DMS53 treated with DMSO at 0.1 percent for 48 hours (cell line): ENCODE measurements around the gene PNPLA4.
A peak's percentile ranks its signal among the peaks of the same experiment; 100 is the strongest.

Source experiments
- DNase-seq: peaks from one replicate; lab custom pipeline; 2025; ENCODE audit not compliant: unreplicated experiment; lab: John Stamatoyannopoulos, UW

PNPLA4 gene

GRCh38 chrX:7927259-7928167, at the start of gene PNPLA4:
TSS of gene PNPLA4 (minus strand) at chrX:7927413. CDS start at chrX:7926119, 1,294 bp downstream.
- DNase-seq = peak; percentile 57

- no peak for DNase-seq
Observed at GRCh38 chrX:7972586-7972985, 45.4 kb upstream of the PNPLA4 start.

GRCh38 chrX:7970428-7970827, 43.2 kb upstream of the PNPLA4 start:
- no peak for DNase-seq

DNA sequence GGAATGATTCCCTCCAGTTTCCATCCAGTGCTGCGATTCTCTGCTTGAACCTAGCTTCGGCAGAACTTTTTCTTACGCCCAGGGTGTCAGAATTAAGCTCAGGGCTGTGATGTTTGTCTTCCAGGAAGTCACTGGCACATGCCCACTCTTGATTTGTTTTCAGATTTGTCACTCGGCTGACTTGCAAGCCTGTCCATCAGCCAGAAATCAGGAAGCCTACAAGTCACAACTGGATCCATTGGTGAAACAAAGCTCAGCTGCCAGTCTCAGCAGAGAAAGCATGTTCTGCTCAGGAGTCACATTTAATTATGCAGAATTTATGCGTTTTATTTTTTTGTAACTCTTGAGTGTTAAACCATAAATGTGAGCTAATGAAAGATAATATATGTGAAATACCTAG, 38.2 kb upstream of the PNPLA4 start:
- DNase-seq = no peak

- no peak for DNase-seq
Observed at GRCh38 chrX:7960246-7960645, 33.0 kb upstream of the PNPLA4 start.

- DNase-seq = no peak
Observed at GRCh38 chrX:7953446-7953845, 26.2 kb upstream of the PNPLA4 start.

- DNase-seq = no peak
Observed at GRCh38 chrX:7950865-7951264, 23.7 kb upstream of the PNPLA4 start.

GRCh38 chrX:7948483-7948882, 21.3 kb upstream of the PNPLA4 start:
- DNase-seq = no peak

DNA sequence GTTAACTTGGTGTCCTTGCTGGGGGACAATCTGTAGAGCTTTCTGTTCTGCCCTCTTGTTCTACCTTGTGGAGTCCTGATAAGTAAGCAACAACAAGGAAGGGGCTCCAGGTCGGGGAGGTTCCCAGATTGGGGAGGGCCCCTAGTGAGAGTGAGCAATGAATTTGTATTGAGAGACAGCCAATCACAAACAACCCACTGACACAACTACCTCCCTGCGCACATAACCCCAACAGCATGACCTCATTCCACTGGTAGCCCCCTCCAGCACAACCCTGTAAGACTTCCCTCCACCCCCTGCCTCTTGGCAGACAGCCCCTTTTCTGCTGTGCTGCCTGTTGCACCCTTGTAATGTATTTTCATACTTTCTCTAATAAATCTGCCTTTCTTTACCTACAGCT, 19.7 kb upstream of the PNPLA4 start:
- no peak for DNase-seq

DNA sequence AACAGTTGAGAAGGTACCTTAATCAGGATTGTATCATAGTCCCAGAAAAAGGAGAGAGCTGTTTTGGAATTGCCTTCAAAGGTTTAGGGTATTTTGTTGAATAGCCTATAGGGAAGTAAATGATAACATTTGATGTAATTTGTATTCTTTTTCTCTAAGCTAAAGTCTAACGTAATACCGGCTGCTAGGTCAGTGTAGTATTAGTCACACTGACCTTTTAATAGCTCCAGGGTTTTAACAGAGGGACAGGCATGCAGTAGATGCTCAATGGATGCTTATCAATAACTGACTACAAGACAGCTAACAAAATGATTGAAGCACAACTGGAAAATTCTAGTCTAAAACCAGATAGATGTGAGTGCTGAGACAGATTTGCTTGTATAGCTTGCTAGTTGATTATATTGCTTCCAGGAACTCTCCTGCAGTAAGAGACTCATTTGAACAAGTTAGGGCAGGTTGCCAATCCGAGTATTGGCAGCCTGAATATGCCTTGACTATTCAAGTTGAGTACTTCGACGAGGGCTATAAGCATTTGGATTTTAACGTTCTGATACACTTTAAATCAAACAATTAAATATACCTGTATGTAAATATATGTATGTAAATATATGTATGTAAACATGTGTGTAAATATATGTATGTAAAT, 16.5 kb upstream of the PNPLA4 start:
- DNase-seq = no peak

- DNase-seq = no peak
Observed at GRCh38 chrX:7941390-7942042, 14.3 kb upstream of the PNPLA4 start.

DNA sequence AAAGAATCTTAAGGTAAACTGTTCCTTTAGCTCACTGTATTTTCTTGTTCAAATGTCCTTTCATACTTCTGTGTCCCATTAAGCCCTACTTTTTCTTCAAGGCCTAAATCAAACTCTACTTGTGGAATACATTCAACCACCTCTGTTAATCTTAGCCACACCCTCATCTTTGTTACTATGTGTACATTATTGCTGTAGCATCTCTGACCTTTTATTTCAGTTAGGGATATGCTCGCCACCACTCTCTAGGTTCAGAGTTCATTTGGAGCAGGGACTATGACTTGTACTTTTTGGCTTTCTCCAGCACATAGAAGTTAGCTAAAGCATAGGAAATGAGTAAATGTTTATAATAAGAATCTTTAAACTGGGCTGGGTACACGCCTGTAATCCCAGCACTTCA, 6.8 kb upstream of the PNPLA4 start:
- no peak for DNase-seq

- no peak for DNase-seq
Observed at GRCh38 chrX:7926914-7927258, 327 bp downstream of the PNPLA4 start.

DNA sequence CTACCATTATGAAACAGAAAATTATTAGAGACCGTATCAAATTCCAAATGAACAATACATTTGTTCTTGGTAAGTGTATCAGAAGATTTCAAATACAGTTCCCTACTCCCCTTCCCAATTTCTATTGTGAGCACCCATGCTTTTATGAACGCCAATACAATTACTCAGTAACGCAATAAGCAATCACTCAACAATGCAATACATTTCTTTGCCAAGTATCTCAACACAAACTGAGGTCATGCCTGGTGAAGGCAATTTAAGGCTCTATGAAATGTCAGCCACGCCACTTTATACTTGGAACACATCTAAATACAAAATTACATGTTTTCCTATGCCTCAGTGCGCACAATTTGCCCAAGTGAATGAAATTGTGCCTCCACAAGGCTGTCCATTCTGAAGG, 712 bp downstream of the PNPLA4 start:
- no peak for DNase-seq

- DNase-seq = peak; percentile 5
Observed at GRCh38 chrX:7925867-7926472, 1.2 kb downstream of the PNPLA4 start.

GRCh38 chrX:7921750-7922149, 5.5 kb downstream of the PNPLA4 start:
- DNase-seq = no peak

GRCh38 chrX:7908821-7909220, 18.4 kb downstream of the PNPLA4 start:
- no peak for DNase-seq

DNA sequence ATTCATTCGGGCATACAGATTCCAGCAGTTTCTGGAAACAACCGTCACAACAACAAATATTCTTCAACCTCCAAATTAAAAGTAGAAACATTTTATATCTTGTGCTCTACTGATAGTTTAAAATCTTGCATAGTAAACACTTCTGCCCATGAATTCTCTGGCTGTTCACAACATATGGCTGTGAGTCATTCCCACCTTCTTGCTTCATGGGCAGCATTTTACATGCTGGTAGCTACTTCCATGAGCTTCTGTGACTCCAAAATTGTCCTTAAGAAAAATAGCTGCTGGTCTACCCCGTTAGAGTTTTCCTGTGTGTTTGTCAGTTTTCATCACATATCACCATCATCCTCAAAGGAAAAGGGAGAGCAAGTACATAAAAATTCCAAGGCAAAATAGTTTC, 22.7 kb downstream of the PNPLA4 start:
- no peak for DNase-seq

- DNase-seq = no peak
Observed at GRCh38 chrX:7891928-7892327, 35.3 kb downstream of the PNPLA4 start.

DNA sequence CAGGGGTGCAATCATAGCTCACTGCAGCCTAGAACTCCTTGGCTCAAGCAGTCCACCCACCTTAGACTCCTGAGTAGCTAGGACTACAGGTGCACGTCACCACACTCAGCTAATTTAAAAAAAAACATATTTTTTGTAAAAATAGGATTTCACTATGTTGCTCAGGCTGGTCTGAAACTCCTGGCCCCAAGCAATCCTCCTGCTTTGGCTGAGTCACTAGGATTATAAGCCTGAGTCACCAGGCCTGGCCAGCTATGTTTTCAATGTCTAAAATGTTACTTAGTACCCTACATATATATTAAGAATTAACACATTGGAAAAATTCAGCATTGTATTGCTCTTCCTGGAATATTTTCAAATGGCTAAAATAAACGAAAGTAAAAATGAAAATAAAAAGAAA, 37.5 kb downstream of the PNPLA4 start:
- no peak for DNase-seq

DNA sequence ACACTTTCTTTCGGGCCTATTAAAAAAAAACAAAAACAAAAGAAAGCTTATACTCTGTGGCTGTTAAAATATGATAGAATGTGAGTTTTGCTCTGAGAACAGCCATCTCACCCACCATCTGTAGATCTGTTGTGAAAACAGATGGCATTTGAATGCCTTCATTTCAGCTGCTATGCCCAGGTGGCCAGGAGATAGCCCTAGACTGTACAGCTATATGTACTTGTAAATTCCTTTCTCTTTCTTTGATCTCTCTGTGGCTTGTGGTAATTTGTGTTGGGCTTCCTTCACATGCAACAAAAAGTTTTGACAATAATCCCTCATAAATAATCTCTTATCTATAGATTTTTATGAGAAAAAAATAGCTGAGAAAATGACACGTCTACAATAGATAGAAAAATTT, 38.1 kb downstream of the PNPLA4 start:
- no peak for DNase-seq

DNA sequence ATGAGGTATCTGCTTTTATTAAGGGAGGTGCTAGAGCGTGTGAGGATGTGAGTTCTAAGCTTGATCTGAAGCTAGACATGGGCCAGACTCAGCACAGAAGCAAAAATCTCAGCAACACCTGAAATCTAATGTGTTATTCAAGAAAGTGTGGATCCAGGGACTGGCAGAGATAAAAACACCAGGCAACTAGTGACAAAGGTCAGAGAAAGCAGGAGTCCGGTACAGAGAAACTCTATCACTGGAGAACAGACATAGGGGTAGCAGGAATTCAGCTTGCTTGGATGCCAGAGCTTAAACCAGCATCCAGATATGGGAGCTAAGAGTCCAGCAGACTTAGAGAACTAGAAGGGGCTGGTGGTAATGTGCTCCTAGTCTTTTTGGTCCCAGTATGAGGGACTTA, 50.3 kb downstream of the PNPLA4 start:
- DNase-seq = no peak
